GM12872 (cell line): Measurements from ENCODE around the gene MDH1B.

Experiments used
- CTCF ChIP-seq: IDR thresholded peaks from 3 replicates; pipeline ENCODE4 v1.5.1; 2011; ENCODE audit warnings: low read depth, mild to moderate bottlenecking, low read length, moderate library complexity; ENCODE audit not compliant: insufficient read depth

Gene MDH1B

GRCh38 chr2:206721256-206721920, 43.7 kb downstream of the MDH1B start:
- no peak for TF ChIP-seq CTCF

- no peak for TF ChIP-seq CTCF
Observed at GRCh38 chr2:206718296-206718695, 46.8 kb downstream of the MDH1B start, which contains the start of gene DYTN. Gene DYTN (minus strand): TSS chr2:206718396. CDS start chr2:206718279, 117 bp downstream.

- TF ChIP-seq CTCF = no peak
Observed at GRCh38 chr2:206716623-206717022, 48.5 kb downstream of the MDH1B start.

GRCh38 chr2:206713746-206714145, 51.4 kb downstream of the MDH1B start:
- TF ChIP-seq CTCF = no peak

GRCh38 chr2:206708286-206708685, 56.8 kb downstream of the MDH1B start:
- no peak for TF ChIP-seq CTCF

- TF ChIP-seq CTCF = no peak
Observed at GRCh38 chr2:206707164-206707701, 57.9 kb downstream of the MDH1B start.

GRCh38 chr2:206701952-206702605, 63.0 kb downstream of the MDH1B start:
- TF ChIP-seq CTCF = no peak
